Transverse colon (tissue), 4 donors: Measurements from ENCODE around the gene MMRN2. TPM values are rescaled to one million over a fixed set of nuclear protein-coding genes. Genes with fewer than 3 reads are reported as not detected.

Experiments used
- DNase-seq: peaks from one replicate; pipeline ENCODE4 v3.0.0-alpha.2; 2019
- H3K27ac ChIP-seq, 4 donors: fragments of 200-600 bp; sonication (generic); 2 replicates each; pipeline ENCODE4 v1.5.1; 2016 to 2018; ENCODE audit warnings: inconsistent platforms in 4 of 4
- H3K27me3 ChIP-seq: fragments of 200-600 bp; sonication (generic); 2 replicates; pipeline ENCODE4 v1.5.1; 2017; ENCODE audit warnings: inconsistent platforms
- H3K36me3 ChIP-seq, 4 donors: fragments of 200-600 bp; sonication (generic); 2 replicates each; pipeline ENCODE4 v1.5.1; 2017 to 2019; ENCODE audit warnings: inconsistent platforms in 4 of 4
- H3K4me1 ChIP-seq, 4 donors: fragments of 200-600 bp; sonication (generic); 2 replicates each; pipeline ENCODE4 v1.5.1; 2017 to 2020; ENCODE audit warnings: inconsistent platforms in 4 of 4
- H3K4me3 ChIP-seq, 4 donors: fragments of 200-600 bp; sonication (generic); 1 replicate in 1 of 4; 2 replicates in 3 of 4; pipeline versions ENCODE4 v1.5.1 to v1.6.1; 2017 to 2019; ENCODE audit warnings: inconsistent platforms in 4 of 4
- H3K9me3 ChIP-seq, 2 donors: fragments of 200-600 bp; sonication (generic); 2 replicates each; pipeline ENCODE4 v1.5.1; 2017 to 2019; ENCODE audit warnings: inconsistent platforms in 2 of 2
- EP300 ChIP-seq: sonication (generic); formaldehyde crosslinking; IDR thresholded peaks from one replicate; pipeline ENCODE4 v1.6.1; 2017; ENCODE audit warnings: antibody characterized with exemption, low read depth
- POLR2A ChIP-seq: fragments of 450-650 bp; IDR thresholded peaks from one replicate; pipeline ENCODE4 v1.6.1; 2016; ENCODE audit warnings: antibody characterized with exemption, mild to moderate bottlenecking, moderate library complexity
- POLR2AphosphoS5 ChIP-seq, 3 donors: sonication (generic); formaldehyde crosslinking; IDR thresholded peaks; one replicate each; pipeline ENCODE4 v1.6.1; 2016; ENCODE audit warnings: antibody characterized with exemption in 3 of 3
- WGBS, 2 donors: methylation state at CpG; one replicate each; pipeline ENCODE4 v1.1.5; 2018; ENCODE audit warnings: low coverage in 1 of 2; 5-methylcytosine and 5-hydroxymethylcytosine counted together
- in situ Hi-C, 4 donors: fragments of 200-750 bp; cut with MboI; loops; one replicate each; pipeline versions ENCODE4 v1.15.0 to v1.15.1; 2017; ENCODE audit warnings: low sequenced_read_pairs in 3 of 4, low pct_ligation_motif_present in 1 of 4, low pct_unique_long_range_greater_than_20kb in 1 of 4
- intact Hi-C: fragments of 100-400 bp; cut with DNase I; formaldehyde crosslinking; loops from one replicate; pipeline ENCODE4 v1.15.1; 2023; ENCODE audit warnings: low total_unique reads
- total RNA-seq, 4 donors: library from RNA; depleted of rRNA; stranded (reverse); fragments of >200 nt; gene quantifications; one replicate each; pipeline ENCODE4 v1.1.0, GENCODE V29; 2016
- TF ChIP-seq, protein P1 (sequence below), 5 experiments: fragments of 200-600 bp in 3 of 5; fragments of 450-650 bp in 2 of 5; sonication (generic) in 3 of 5; IDR thresholded peaks; 1 replicate in 2 of 5; 2 replicates in 3 of 5; pipeline ENCODE4 v1.5.1; 2016 to 2017; ENCODE audit warnings: antibody characterized with exemption in 5 of 5, inconsistent platforms in 3 of 5, mild to moderate bottlenecking in 2 of 5, moderate library complexity in 1 of 5

The MMRN2 gene
- total RNA-seq, 4 donors from 2014 or later, result 1.1 to 25.3 (median 8.1) TPM

DNA sequence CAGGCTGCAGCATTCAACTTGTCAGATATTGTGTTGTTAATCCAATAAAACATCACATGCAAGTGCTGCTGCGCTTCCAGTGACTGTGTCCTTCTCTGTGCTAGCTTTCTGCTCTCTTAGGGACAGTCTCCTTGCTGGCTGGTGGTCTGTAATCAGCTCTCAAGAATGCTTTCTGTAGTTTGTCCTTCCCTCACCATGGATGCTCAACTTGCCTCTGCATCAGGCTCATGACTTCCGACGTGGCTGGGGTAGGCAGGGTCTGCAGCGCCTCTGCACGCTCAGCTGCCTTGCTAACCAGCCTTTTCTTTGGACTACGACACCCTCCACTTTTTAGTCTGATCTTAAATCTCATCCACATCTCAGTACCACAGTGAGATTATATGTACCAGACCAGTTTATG lies 58.3 kb downstream of the MMRN2 start:
- no peak for DNase-seq
- peak overlapping the region in 3 of 4 donors; percentile 42 to 57 (median 49) for H3K27ac ChIP-seq
- no peaks in the 10 kb centered on the region for H3K27me3 ChIP-seq
- peaks cover 0 to 5% (median 0%) of the 10 kb centered on the region in 4 donors for H3K36me3 ChIP-seq
- H3K4me1 ChIP-seq, result peaks cover 4 to 23% (median 10%) of the 10 kb centered on the region in 4 donors
- intact Hi-C loops (no loop called here), in situ Hi-C loops (loop anchor here in 1 of 4 donors (10.0 kb wide), 1 partner anchor 204 kb away; no protein-coding TSS in a partner anchor)
- H3K9me3 ChIP-seq, result no peaks in the 10 kb centered on the region
- H3K4me3 ChIP-seq, result no peak overlapping the region
- WGBS, 2 donors, result 74 to 100% methylated on average over 1 to 6 of the region's 6 CpGs
- TF ChIP-seq EP300 (no peak), POLR2AphosphoS5 (IDR thresholded peaks at IDR 0.05) (no peak), POLR2A (no peak)
- TF ChIP-seq, protein P1, sequence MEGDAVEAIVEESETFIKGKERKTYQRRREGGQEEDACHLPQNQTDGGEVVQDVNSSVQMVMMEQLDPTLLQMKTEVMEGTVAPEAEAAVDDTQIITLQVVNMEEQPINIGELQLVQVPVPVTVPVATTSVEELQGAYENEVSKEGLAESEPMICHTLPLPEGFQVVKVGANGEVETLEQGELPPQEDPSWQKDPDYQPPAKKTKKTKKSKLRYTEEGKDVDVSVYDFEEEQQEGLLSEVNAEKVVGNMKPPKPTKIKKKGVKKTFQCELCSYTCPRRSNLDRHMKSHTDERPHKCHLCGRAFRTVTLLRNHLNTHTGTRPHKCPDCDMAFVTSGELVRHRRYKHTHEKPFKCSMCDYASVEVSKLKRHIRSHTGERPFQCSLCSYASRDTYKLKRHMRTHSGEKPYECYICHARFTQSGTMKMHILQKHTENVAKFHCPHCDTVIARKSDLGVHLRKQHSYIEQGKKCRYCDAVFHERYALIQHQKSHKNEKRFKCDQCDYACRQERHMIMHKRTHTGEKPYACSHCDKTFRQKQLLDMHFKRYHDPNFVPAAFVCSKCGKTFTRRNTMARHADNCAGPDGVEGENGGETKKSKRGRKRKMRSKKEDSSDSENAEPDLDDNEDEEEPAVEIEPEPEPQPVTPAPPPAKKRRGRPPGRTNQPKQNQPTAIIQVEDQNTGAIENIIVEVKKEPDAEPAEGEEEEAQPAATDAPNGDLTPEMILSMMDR (IDR thresholded peaks at IDR 0.05), result no peak

DNA sequence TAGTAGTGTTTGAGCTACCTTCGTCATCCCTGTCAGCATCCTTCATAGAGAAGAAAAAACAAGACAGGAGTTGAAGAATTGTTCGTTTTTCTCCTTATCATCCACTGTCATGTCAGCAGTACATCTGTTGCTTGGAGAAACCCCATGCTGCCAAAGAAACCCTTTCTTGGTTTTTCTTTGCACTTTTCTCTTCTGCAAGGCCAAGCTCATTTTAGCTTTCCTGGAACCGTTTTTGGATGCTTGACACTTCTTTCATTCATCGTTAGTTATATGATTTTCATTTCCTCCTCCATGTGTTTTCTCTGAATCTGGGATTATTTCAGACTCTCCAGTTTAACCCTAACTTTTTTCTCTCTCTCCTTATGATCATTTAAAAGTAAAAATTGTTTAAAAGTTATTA lies 58.9 kb downstream of the MMRN2 start:
- 63 to 71% methylated on average over 4 of the region's 4 CpGs for WGBS, 2 donors
- intact Hi-C loops, result no loop called here

DNA sequence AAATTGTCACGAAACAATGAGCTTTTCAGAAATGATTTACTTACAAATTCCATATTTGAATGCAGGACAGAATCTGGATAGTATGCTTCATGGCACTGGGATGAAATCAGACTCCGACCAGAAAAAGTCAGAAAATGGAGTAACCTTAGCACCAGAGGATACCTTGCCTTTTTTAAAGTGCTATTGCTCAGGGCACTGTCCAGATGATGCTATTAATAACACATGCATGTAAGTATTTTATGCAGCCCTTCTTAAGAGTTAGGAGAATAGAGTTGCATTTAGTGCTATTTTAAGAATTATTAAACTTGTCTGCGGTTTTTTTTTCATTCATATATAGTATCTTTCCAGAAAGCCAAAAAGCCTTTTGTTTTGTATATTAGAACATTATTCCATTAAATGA lies 67.4 kb downstream of the MMRN2 start:
- TF ChIP-seq EP300, result no peak
- TF ChIP-seq POLR2A, result no peak
- TF ChIP-seq, protein P1 (IDR thresholded peaks at IDR 0.05), result no peak
- no peak for TF ChIP-seq POLR2AphosphoS5 (IDR thresholded peaks at IDR 0.05)
- H3K36me3 ChIP-seq, result peaks cover 0 to 11% (median 0%) of the 10 kb centered on the region in 4 donors
- peaks cover 0 to 5% (median 0%) of the 10 kb centered on the region in 4 donors for H3K4me1 ChIP-seq
- in situ Hi-C loops (loop anchor here in 1 of 4 donors (10.0 kb wide), 1 partner anchor 195 kb away; no protein-coding TSS in a partner anchor), intact Hi-C loops (no loop called here)
- H3K9me3 ChIP-seq, result no peaks in the 10 kb centered on the region
- no peaks in the 10 kb centered on the region for H3K27me3 ChIP-seq
- WGBS, 2 donors, result 61 to 89% methylated on average over 3 of the region's 3 CpGs
- H3K4me3 ChIP-seq, result no peak overlapping the region
- DNase-seq, result no peak
- peak overlapping the region in 1 of 4 donors; percentile 24 for H3K27ac ChIP-seq

More for the DNA sequence above, 58.9 kb downstream of the MMRN2 start:
- H3K4me3 ChIP-seq, result no peak overlapping the region
- no peak for DNase-seq
- H3K27ac ChIP-seq, result peak overlapping the region in 2 of 4 donors; percentile 6 to 42
- TF ChIP-seq, protein P1 (IDR thresholded peaks at IDR 0.05), result no peak
- TF ChIP-seq EP300 (no peak), POLR2AphosphoS5 (IDR thresholded peaks at IDR 0.05) (no peak), POLR2A (no peak)
- no peaks in the 10 kb centered on the region for H3K9me3 ChIP-seq
- peaks cover 4 to 23% (median 10%) of the 10 kb centered on the region in 4 donors for H3K4me1 ChIP-seq
- peaks cover 0 to 5% (median 0%) of the 10 kb centered on the region in 4 donors for H3K36me3 ChIP-seq
- in situ Hi-C loops, result loop anchor here in 1 of 4 donors (10.0 kb wide), 1 partner anchor 204 kb away; no protein-coding TSS in a partner anchor
- H3K27me3 ChIP-seq, result no peaks in the 10 kb centered on the region

DNA sequence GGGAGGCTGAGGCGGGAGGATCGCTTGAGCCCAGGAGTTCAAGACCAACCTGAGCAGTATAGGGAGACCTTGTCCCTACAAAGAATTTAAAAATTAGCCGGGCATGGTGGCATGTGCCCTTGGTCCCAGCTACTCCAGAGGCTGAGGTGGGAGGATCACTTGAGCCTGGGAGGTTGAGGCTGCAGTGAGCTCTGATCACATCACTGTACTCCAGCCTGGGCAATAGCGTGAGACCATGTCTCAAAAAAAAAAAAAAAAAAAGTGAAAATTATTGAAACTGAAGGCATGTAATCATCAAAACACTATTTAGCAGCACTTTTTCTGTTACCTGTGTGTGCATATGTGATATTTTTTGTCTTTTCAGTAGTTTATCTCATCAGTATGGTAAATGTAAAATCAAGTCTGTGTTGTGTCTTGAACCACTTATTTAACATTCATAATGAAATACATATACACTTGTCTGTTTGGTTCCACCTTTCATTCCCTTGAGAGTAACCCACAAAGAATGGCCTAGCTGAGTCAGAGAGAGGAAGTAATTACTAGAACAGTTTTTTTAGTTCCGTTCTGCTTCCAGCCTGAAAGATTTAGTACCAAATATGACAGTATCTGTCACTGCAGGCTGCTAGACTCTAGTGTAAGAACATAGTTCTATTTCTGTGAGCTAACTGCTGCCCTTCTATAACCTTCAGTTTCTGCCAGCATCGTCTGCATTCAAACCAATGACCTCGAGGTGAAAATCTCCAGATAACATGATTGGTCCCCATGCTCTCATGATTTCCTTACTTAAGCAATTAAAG lies 68.6 kb downstream of the MMRN2 start:
- Histone ChIP-seq H3K4me3 (no peak overlapping the region), H3K27ac (peak overlapping the region in 1 of 4 donors; percentile 24), H3K36me3 (peaks cover 0 to 11% (median 0%) of the 10 kb centered on the region in 4 donors), H3K9me3 (no peaks in the 10 kb centered on the region), H3K27me3 (no peaks in the 10 kb centered on the region), H3K4me1 (peaks cover 0 to 5% (median 0%) of the 10 kb centered on the region in 4 donors)
- WGBS, 2 donors, result 42 to 73% methylated on average over 5 to 7 of the region's 7 CpGs
- no peak for TF ChIP-seq EP300
- TF ChIP-seq POLR2A, result no peak
- TF ChIP-seq, protein P1 (IDR thresholded peaks at IDR 0.05), result no peak
- no peak for TF ChIP-seq POLR2AphosphoS5 (IDR thresholded peaks at IDR 0.05)
- in situ Hi-C loops (no loop called here), intact Hi-C loops (no loop called here)
- DNase-seq, result no peak
